ENCODE results near the gene MCM5.

DNA sequence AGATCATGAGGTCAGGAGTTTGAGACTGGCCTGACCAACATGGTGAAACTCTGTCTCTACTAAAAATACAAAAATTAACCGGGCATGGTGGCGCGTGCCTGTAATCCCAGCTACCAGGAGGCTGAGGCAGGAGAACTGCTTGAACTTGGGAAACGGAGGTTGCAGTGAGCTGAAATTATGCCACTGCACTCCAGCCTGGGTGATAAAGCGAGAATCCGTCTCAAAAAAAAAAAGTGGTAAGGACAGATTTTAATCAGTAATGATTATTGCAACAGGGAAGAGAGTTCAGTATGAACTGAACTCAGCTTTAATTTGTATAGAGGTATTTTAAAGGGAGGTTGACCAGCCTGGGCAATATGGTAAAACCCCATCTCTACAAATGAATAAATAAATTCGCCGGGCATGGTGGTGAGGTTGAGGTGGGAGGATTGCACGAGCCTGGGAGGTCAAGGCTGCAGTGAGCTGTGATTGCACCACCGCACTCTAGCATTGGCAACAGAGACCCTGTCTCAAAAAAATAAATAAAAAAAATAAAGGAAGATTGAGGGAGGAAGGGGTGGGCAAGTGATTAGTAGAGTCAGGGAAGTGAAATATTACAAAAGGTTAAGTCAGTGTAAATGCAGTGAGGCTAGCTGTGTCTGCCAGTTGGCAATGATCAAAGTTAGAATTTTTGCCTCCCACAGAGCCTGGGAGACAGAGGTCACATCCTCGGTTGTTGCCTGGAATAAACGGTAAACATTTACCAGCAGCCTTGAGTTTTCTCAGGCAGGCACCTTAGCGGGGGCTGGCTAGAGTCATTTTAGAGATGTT lies 2.6 kb upstream of the MCM5 start:
- TF ChIP-seq, protein P1, sequence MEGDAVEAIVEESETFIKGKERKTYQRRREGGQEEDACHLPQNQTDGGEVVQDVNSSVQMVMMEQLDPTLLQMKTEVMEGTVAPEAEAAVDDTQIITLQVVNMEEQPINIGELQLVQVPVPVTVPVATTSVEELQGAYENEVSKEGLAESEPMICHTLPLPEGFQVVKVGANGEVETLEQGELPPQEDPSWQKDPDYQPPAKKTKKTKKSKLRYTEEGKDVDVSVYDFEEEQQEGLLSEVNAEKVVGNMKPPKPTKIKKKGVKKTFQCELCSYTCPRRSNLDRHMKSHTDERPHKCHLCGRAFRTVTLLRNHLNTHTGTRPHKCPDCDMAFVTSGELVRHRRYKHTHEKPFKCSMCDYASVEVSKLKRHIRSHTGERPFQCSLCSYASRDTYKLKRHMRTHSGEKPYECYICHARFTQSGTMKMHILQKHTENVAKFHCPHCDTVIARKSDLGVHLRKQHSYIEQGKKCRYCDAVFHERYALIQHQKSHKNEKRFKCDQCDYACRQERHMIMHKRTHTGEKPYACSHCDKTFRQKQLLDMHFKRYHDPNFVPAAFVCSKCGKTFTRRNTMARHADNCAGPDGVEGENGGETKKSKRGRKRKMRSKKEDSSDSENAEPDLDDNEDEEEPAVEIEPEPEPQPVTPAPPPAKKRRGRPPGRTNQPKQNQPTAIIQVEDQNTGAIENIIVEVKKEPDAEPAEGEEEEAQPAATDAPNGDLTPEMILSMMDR (IDR thresholded peaks at IDR 0.05; ENCODE audit: low read length) = no peak
- TF ChIP-seq EZH2 (IDR thresholded peaks at IDR 0.05; ENCODE audit: borderline replicate concordance, low read length) = no peak
